Epithelial cell of esophagus (primary cell): ENCODE measurements around the gene TP53.

Source experiments
- DNase-seq: peaks from one replicate; pipeline ENCODE4 v3.0.0; 2010; ENCODE audit warnings: low read depth
- H3K4me3 ChIP-seq: 2 replicates; pipeline ENCODE4 v1.5.1; 2011; ENCODE audit warnings: mild to moderate bottlenecking, low read length, control low read depth
- TF ChIP-seq, protein P1 (sequence below): IDR thresholded peaks from 2 replicates; pipeline ENCODE4 v1.5.1; 2011; ENCODE audit warnings: low read depth, mild to moderate bottlenecking, low read length, control low read depth, inconsistent platforms; ENCODE audit not compliant: insufficient read depth; ENCODE audit errors: missing control alignments

The TP53 gene

DNA sequence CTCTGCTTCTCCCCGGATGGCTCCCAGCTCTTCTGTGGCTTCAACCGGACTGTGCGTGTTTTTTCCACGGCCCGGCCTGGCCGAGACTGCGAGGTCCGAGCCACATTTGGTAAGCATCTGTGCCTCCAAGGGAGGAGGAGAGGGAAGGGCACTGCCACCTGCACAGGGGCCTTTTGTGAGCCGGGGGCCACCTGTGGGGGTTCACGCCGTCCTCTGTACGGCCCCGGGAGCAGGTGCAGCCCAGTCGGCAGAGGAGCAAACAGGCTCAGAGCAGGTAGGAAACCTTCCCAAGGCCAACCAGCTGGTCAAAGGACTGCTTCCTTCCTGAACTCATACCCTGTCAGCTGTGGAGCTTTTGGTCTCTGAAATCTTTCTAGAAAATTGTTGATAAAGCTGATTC, 14.4 kb upstream of the TP53 start:
- no peak overlapping the region for H3K4me3 ChIP-seq
- TF ChIP-seq, protein P1, sequence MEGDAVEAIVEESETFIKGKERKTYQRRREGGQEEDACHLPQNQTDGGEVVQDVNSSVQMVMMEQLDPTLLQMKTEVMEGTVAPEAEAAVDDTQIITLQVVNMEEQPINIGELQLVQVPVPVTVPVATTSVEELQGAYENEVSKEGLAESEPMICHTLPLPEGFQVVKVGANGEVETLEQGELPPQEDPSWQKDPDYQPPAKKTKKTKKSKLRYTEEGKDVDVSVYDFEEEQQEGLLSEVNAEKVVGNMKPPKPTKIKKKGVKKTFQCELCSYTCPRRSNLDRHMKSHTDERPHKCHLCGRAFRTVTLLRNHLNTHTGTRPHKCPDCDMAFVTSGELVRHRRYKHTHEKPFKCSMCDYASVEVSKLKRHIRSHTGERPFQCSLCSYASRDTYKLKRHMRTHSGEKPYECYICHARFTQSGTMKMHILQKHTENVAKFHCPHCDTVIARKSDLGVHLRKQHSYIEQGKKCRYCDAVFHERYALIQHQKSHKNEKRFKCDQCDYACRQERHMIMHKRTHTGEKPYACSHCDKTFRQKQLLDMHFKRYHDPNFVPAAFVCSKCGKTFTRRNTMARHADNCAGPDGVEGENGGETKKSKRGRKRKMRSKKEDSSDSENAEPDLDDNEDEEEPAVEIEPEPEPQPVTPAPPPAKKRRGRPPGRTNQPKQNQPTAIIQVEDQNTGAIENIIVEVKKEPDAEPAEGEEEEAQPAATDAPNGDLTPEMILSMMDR = no peak
- no peak for DNase-seq

DNA sequence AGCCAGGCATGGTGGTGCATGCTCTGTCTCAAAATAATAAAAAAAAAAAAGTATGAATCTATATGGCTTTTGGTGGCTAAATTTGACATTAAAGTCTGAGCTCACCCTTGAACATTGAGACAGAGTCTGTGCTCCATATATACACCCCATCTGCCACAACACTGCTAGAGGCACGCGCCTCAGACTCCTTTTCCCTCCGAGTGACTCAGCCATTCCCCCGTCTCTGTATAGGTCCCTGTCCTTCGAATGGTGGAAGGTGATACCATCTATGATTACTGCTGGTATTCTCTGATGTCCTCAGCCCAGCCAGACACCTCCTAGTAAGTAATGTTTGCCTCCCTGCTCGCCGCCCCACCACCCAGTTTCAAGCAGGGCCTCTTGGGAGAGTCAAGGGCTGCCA, 13.2 kb upstream of the TP53 start:
- no peak overlapping the region for H3K4me3 ChIP-seq
- TF ChIP-seq, protein P1 = no peak
- DNase-seq = no peak

DNA sequence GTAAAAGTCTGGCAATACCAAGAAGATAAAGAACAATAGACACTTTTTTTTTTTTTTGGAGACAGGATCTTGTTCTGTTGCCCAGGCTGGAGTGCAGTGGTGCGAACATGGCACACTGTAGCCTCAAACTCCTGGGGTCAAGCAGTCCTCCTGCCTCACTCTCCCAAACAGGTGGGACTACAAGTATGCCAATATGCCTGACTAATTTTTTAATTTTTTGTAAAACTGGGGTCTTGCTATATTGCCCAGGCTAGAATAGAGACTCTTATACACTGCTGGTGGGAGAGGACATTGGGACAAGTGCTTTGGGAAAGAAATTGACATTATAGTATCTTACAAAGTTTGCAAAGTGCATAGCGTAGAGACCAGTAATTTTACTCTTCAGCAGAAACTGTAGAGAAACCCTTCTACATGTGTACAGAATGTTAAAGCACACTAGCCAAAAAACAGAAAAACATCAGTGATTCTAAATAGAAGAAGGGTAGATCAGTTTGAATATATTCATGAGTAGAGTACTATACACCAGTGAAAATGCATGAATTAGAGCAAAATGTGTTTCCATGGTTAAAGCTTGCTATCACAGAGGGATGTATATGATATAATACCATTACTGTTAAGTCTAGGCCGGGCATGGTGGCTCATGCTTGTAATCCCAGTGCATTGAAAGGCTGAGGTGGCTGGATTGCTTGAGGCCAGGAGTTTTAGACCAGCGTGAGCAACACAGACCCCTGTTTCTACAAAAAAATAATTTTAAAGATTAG, 10.7 kb upstream of the TP53 start:
- no peak for DNase-seq
- TF ChIP-seq, protein P1 = no peak
- H3K4me3 ChIP-seq = no peak overlapping the region

DNA sequence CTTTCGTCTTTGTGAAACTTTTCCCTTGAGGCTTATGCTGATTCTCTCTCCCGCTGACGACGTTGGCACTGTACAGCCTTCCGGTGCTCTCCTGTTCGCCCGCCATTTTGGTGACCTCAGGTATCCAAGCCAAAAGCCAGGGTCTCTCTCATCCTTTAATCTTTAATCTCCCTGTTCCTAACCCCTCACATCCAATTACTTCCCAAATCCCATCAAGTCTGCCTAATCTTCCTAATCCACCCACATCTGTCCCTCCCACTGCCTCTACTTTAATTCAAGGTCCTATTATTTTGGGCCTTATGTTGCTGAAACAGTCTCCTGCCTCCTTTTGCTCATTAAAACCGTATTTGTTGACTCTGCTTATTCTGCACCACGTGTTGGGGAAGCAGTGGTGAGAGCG, 8.3 kb upstream of the TP53 start:
- H3K4me3 ChIP-seq = no peak overlapping the region
- TF ChIP-seq, protein P1 = no peak
- no peak for DNase-seq

DNA sequence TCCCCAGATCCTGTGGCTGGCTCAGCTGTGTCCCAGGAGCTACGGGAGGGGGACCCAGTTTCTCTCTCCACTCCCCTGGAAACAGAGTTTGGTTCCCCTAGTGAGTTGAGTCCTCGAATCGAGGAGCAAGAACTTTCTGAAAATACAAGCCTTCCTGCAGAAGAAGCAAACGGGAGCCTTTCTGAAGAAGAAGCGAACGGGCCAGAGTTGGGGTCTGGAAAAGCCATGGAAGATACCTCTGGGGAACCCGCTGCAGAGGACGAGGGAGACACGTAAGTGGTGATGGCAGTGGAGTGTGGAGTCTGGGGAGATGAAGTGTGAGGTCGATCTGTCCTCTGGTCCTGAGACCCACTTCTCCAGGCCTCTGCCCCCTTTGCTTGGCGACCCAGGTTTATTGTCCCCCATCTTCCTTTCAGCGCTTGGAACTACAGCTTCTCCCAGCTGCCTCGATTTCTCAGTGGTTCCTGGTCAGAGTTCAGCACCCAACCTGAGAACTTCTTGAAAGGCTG, 1.6 kb upstream of the TP53 start:
- TF ChIP-seq, protein P1 = no peak
- H3K4me3 ChIP-seq = peak overlapping the region; percentile 96
- DNase-seq = no peak

DNA sequence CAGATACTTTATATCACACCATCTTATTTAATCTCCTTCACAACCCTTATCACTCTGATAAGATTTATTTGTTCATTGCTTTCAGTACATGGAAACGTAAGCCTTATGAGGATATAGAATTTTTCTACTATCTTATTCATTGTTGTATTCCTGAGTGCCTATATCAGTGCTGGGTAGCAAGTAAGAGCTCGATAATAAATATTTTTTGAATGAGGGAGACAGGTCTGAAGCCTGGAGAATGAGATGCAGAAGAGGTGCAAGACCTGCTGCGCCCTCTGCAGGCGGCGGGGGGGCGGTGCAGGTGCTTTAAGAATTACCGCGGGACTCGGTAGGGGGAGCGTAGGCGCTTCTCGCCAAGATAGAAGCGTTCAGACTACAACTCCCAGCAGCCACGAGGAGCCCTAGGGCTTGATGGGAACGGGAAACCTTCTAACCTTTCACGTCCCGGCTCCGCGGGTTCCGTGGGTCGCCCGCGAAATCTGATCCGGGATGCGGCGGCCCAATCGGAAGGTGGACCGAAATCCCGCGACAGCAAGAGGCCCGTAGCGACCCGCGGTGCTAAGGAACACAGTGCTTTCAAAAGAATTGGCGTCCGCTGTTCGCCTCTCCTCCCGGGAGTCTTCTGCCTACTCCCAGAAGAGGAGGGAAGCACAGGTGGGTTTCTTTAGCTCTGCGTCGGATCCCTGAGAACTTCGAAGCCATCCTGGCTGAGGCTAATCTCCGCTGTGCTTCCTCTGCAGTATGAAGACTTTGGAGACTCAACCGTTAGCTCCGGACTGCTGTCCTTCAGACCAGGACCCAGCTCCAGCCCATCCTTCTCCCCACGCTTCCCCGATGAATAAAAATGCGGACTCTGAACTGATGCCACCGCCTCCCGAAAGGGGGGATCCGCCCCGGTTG, 868 bp upstream of the TP53 start, which contains the start of gene WRAP53:
Gene WRAP53, plus strand, starts transcription at position 570 of the 900 bp plus-strand sequence. Its CDS starts 172 bp downstream, at position 742.
- peak; percentile 99 for DNase-seq
- TF ChIP-seq, protein P1 = peak; percentile 96
- H3K4me3 ChIP-seq = peak within 1 kb of the TSS; percentile 96
